HEK293 (cell line): ENCODE measurements around the gene HIPK2.

Experiments used
- CTCF ChIA-PET: fragments of 350-600 bp; formaldehyde crosslinking; extraction: SDS; loops from one replicate; lab custom pipeline; 2021; ENCODE audit warnings: antibody characterized with exemption; lab: Yijun Ruan, JAX
- POLR2A ChIA-PET: fragments of 300-600 bp; formaldehyde crosslinking; extraction: SDS; loops from one replicate; lab custom pipeline; 2020; ENCODE audit warnings: antibody characterized with exemption, inconsistent platforms; lab: Yijun Ruan, JAX
- H3K27ac ChIP-seq: fragments of 200-500 bp; sonication (Bioruptor generic); 2 replicates; pipeline ENCODE4 v1.5.1; 2014; ENCODE audit warnings: low read depth, low read length, control low read depth, inconsistent platforms; ENCODE audit errors: extremely low read depth
- H3K36me3 ChIP-seq, 2 experiments: fragments of 200-500 bp in 1 of 2; sonication (Bioruptor generic) in 1 of 2; 1 replicate in 1 of 2; 2 replicates in 1 of 2; pipeline ENCODE4 v1.5.1; 2014 to 2017; ENCODE audit warnings: inconsistent platforms in 2 of 2, low read length in 2 of 2; ENCODE audit not compliant: control insufficient read depth in 2 of 2, insufficient read depth in 1 of 2
- H3K4me1 ChIP-seq: fragments of 200-500 bp; sonication (Bioruptor generic); 2 replicates; pipeline ENCODE4 v1.5.1; 2014; ENCODE audit warnings: mild to moderate bottlenecking, low read length, inconsistent platforms; ENCODE audit not compliant: control insufficient read depth, insufficient read depth
- H3K4me3 ChIP-seq: 2 replicates; pipeline ENCODE4 v1.5.1; 2011; ENCODE audit warnings: low read depth, mild to moderate bottlenecking, control low read depth, low read length, moderate library complexity
- H3K9me3 ChIP-seq: fragments of 200-500 bp; sonication (Bioruptor generic); 2 replicates; pipeline ENCODE4 v1.5.1; 2014; ENCODE audit warnings: low read depth, low read length, inconsistent platforms; ENCODE audit not compliant: control insufficient read depth, insufficient read depth
- ATF2 ChIP-seq: fragments of 450-650 bp; formaldehyde crosslinking; IDR thresholded peaks from 2 replicates; pipeline ENCODE4 v1.5.1; 2016; ENCODE audit warnings: missing biosample characterization, missing genetic modification characterization, low read depth
- BCL11B ChIP-seq: fragments of 450-650 bp; formaldehyde crosslinking; IDR thresholded peaks from 2 replicates; pipeline ENCODE4 v1.5.1; 2016; ENCODE audit warnings: low read depth, missing biosample characterization, missing genetic modification characterization
- OVOL3 ChIP-seq: fragments of 450-650 bp; formaldehyde crosslinking; IDR thresholded peaks from 2 replicates; pipeline ENCODE4 v1.5.1; 2016; ENCODE audit warnings: missing biosample characterization, missing genetic modification characterization
- REPIN1 ChIP-seq: fragments of 450-650 bp; formaldehyde crosslinking; IDR thresholded peaks from 2 replicates; pipeline ENCODE4 v1.5.1; 2017; ENCODE audit warnings: missing biosample characterization, missing genetic modification characterization, low read depth
- SP3 ChIP-seq: fragments of 450-650 bp; formaldehyde crosslinking; IDR thresholded peaks from 2 replicates; pipeline ENCODE4 v1.5.1; 2016; ENCODE audit warnings: missing biosample characterization, missing genetic modification characterization
- SP7 ChIP-seq: fragments of 450-650 bp; formaldehyde crosslinking; IDR thresholded peaks from 2 replicates; pipeline ENCODE4 v1.5.1; 2016; ENCODE audit warnings: missing biosample characterization, missing genetic modification characterization
- YY1 ChIP-seq: fragments of 450-650 bp; formaldehyde crosslinking; IDR thresholded peaks from 2 replicates; pipeline ENCODE4 v1.5.1; 2018; ENCODE audit warnings: missing biosample characterization, missing genetic modification characterization
- ZBTB1 ChIP-seq: fragments of 450-650 bp; formaldehyde crosslinking; IDR thresholded peaks from 2 replicates; pipeline ENCODE4 v1.5.1; 2016; ENCODE audit warnings: missing biosample characterization, missing genetic modification characterization
- ZBTB17 ChIP-seq: fragments of 450-650 bp; formaldehyde crosslinking; IDR thresholded peaks from 2 replicates; pipeline ENCODE4 v1.5.1; 2016; ENCODE audit warnings: missing biosample characterization, missing genetic modification characterization
- ZBTB21 ChIP-seq: fragments of 450-650 bp; formaldehyde crosslinking; IDR thresholded peaks from 2 replicates; pipeline ENCODE4 v1.5.1; 2017; ENCODE audit warnings: missing biosample characterization, missing genetic modification characterization
- ZNF10 ChIP-seq: fragments of 450-650 bp; formaldehyde crosslinking; IDR thresholded peaks from 2 replicates; pipeline ENCODE4 v1.5.1; 2017; ENCODE audit warnings: missing biosample characterization, missing genetic modification characterization
- ZNF121 ChIP-seq: fragments of 450-650 bp; formaldehyde crosslinking; IDR thresholded peaks from 2 replicates; pipeline ENCODE4 v1.5.1; 2016; ENCODE audit warnings: missing biosample characterization, missing genetic modification characterization
- ZNF157 ChIP-seq: fragments of 450-650 bp; formaldehyde crosslinking; IDR thresholded peaks from 2 replicates; pipeline ENCODE4 v1.5.1; 2016; ENCODE audit warnings: missing biosample characterization, missing genetic modification characterization
- ZNF175 ChIP-seq: fragments of 450-650 bp; formaldehyde crosslinking; IDR thresholded peaks from 2 replicates; pipeline ENCODE4 v1.5.1; 2016; ENCODE audit warnings: missing biosample characterization, missing genetic modification characterization
- ZNF184 ChIP-seq: fragments of 450-650 bp; IDR thresholded peaks from 2 replicates; pipeline ENCODE4 v1.5.1; 2018; ENCODE audit warnings: missing biosample characterization, mild to moderate bottlenecking, missing genetic modification characterization
- ZNF2 ChIP-seq: fragments of 450-650 bp; formaldehyde crosslinking; IDR thresholded peaks from 2 replicates; pipeline ENCODE4 v1.5.1; 2016; ENCODE audit warnings: missing biosample characterization, missing genetic modification characterization
- ZNF214 ChIP-seq: fragments of 450-650 bp; formaldehyde crosslinking; IDR thresholded peaks from 2 replicates; pipeline ENCODE4 v1.5.1; 2017; ENCODE audit warnings: missing biosample characterization, mild to moderate bottlenecking, missing genetic modification characterization, borderline replicate concordance
- ZNF266 ChIP-seq: fragments of 450-650 bp; formaldehyde crosslinking; IDR thresholded peaks from 2 replicates; pipeline ENCODE4 v1.5.1; 2016; ENCODE audit warnings: missing biosample characterization, missing genetic modification characterization, low read depth
- ZNF280C ChIP-seq: fragments of 450-650 bp; formaldehyde crosslinking; IDR thresholded peaks from 2 replicates; pipeline ENCODE4 v1.5.1; 2016; ENCODE audit warnings: missing biosample characterization, missing genetic modification characterization
- ZNF341 ChIP-seq: fragments of 450-650 bp; formaldehyde crosslinking; IDR thresholded peaks from 2 replicates; pipeline ENCODE4; 2016; ENCODE audit warnings: low read depth, missing biosample characterization, missing genetic modification characterization
- ZNF366 ChIP-seq: fragments of 450-650 bp; formaldehyde crosslinking; conservative IDR thresholded peaks from 2 replicates; pipeline ENCODE4 v1.5.1; 2016; ENCODE audit warnings: missing biosample characterization, missing genetic modification characterization
- ZNF426 ChIP-seq: fragments of 450-650 bp; formaldehyde crosslinking; IDR thresholded peaks from 2 replicates; pipeline ENCODE4 v1.5.1; 2017; ENCODE audit warnings: missing biosample characterization, missing genetic modification characterization, mild to moderate bottlenecking, inconsistent platforms, moderate library complexity
- ZNF514 ChIP-seq: fragments of 450-650 bp; formaldehyde crosslinking; IDR thresholded peaks from 2 replicates; pipeline ENCODE4 v1.5.1; 2016; ENCODE audit warnings: missing biosample characterization, missing genetic modification characterization
- ZNF560 ChIP-seq: fragments of 450-650 bp; formaldehyde crosslinking; IDR thresholded peaks from 2 replicates; pipeline ENCODE4 v1.5.1; 2017; ENCODE audit warnings: missing biosample characterization, missing genetic modification characterization, borderline replicate concordance
- ZNF585B ChIP-seq: fragments of 450-650 bp; formaldehyde crosslinking; IDR thresholded peaks from 2 replicates; pipeline ENCODE4 v1.5.1; 2016; ENCODE audit warnings: missing biosample characterization, missing genetic modification characterization
- ZNF600 ChIP-seq: fragments of 450-650 bp; formaldehyde crosslinking; IDR thresholded peaks from 2 replicates; pipeline ENCODE4 v1.5.1; 2016; ENCODE audit warnings: missing biosample characterization, missing genetic modification characterization
- ZNF747 ChIP-seq: fragments of 450-650 bp; formaldehyde crosslinking; IDR thresholded peaks from 2 replicates; pipeline ENCODE4 v1.5.1; 2016; ENCODE audit warnings: missing biosample characterization, missing genetic modification characterization
- ZXDB ChIP-seq: fragments of 450-650 bp; formaldehyde crosslinking; IDR thresholded peaks from 2 replicates; pipeline ENCODE4 v1.5.1; 2016; ENCODE audit warnings: missing biosample characterization, missing genetic modification characterization
- TF ChIP-seq, protein P1 (sequence below): fragments of 450-650 bp; formaldehyde crosslinking; IDR thresholded peaks from 2 replicates; pipeline ENCODE4 v1.5.1; 2016; ENCODE audit warnings: missing biosample characterization, missing genetic modification characterization
- TF ChIP-seq, protein P2 (sequence below): fragments of 450-650 bp; formaldehyde crosslinking; IDR thresholded peaks from 2 replicates; pipeline ENCODE4 v1.5.1; 2017; ENCODE audit warnings: missing biosample characterization, missing genetic modification characterization

HIPK2 gene

DNA sequence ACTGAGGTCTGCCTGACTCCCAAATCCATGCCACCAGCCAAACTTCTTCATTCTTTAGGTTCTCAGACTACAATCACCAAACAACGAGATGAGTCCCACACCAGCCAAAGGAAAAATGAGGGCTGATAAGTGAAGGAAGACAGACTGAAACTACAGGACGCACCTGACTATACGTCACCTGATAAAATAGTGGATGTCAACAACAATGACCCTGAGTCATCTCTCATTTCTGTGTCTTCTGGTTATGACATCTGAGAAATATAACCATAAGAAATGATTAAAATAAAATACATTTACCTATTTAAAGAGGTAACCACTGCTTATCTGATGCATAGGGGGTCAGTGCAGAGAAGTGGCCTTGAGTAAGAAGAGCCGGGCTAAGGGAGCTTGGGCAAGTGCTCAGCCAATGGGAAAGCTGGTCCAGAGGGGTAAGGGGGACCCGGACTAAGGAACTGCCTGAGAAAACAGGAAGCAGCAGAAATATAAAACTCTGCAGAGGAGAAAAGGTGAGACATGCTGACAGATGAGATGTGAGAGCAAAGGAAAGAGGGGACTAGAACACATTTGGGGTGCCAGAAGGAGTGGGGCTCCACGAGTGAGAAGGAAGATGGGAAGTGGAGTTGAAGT, 51.8 kb downstream of the HIPK2 start:
- no peak overlapping the region for H3K27ac ChIP-seq
- TF ChIP-seq ZNF184 (tag by site-specific recombination) (no peak), ZNF10 (tag by site-specific recombination) (0 out of 2 replicates have a peak, but pooled peaks have one; percentile 27)
- no peaks in the 10 kb centered on the region for H3K9me3 ChIP-seq
- CTCF ChIA-PET = no interaction called here
- H3K4me1 ChIP-seq = peaks cover 9% of the 10 kb centered on the region; the same call in 1 of the 2 replicates
- no peaks in the 10 kb centered on the region for H3K36me3 ChIP-seq
- POLR2A ChIA-PET = no interaction called here
- H3K4me3 ChIP-seq = no peak overlapping the region

- Histone ChIP-seq H3K36me3 (no peaks in the 10 kb centered on the region), H3K4me1 (peaks cover 12% of the 10 kb centered on the region), H3K9me3 (no peaks in the 10 kb centered on the region), H3K4me3 (no peak overlapping the region), H3K27ac (no peak overlapping the region)
- ChIA-PET CTCF (interaction anchor here (0.6 kb wide), 1 partner anchor 17 kb away, joined by 3 read pairs; no protein-coding TSS in a partner anchor), POLR2A (no interaction called here)
- no peak for TF ChIP-seq ZXDB (tag by site-specific recombination)
- no peak for TF ChIP-seq ZNF280C
- TF ChIP-seq ZNF560 = no peak
- TF ChIP-seq ZNF157 = no peak
- TF ChIP-seq ZNF600 = peak; percentile 31; the same call in 1 of the 2 replicates
- no peak for TF ChIP-seq ZBTB21 (tag by site-specific recombination)
- TF ChIP-seq, protein P1, sequence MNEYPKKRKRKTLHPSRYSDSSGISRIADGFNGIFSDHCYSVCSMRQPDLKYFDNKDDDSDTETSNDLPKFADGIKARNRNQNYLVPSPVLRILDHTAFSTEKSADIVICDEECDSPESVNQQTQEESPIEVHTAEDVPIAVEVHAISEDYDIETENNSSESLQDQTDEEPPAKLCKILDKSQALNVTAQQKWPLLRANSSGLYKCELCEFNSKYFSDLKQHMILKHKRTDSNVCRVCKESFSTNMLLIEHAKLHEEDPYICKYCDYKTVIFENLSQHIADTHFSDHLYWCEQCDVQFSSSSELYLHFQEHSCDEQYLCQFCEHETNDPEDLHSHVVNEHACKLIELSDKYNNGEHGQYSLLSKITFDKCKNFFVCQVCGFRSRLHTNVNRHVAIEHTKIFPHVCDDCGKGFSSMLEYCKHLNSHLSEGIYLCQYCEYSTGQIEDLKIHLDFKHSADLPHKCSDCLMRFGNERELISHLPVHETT (tag by site-specific recombination) = no peak
- TF ChIP-seq ZNF366 (tag by site-specific recombination) = 0 out of 2 replicates have a peak, but pooled peaks have one; percentile 29
- TF ChIP-seq, protein P2, sequence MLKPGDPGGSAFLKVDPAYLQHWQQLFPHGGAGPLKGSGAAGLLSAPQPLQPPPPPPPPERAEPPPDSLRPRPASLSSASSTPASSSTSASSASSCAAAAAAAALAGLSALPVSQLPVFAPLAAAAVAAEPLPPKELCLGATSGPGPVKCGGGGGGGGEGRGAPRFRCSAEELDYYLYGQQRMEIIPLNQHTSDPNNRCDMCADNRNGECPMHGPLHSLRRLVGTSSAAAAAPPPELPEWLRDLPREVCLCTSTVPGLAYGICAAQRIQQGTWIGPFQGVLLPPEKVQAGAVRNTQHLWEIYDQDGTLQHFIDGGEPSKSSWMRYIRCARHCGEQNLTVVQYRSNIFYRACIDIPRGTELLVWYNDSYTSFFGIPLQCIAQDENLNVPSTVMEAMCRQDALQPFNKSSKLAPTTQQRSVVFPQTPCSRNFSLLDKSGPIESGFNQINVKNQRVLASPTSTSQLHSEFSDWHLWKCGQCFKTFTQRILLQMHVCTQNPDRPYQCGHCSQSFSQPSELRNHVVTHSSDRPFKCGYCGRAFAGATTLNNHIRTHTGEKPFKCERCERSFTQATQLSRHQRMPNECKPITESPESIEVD (tag by site-specific recombination) = no peak
- TF ChIP-seq ZNF214 (tag by site-specific recombination) = no peak
- TF ChIP-seq ZNF266 (tag by site-specific recombination) = no peak
- TF ChIP-seq REPIN1 = no peak
- TF ChIP-seq ZBTB17 (tag by site-specific recombination) = no peak
- no peak for TF ChIP-seq ZNF175 (tag by site-specific recombination)
- TF ChIP-seq ZBTB1 (tag by site-specific recombination) = no peak
- no peak for TF ChIP-seq ZNF585B
- no peak for TF ChIP-seq ATF2 (tag by site-specific recombination)
- no peak for TF ChIP-seq ZNF121 (tag by site-specific recombination)
- TF ChIP-seq ZNF514 (tag by site-specific recombination) = no peak
- TF ChIP-seq YY1 (tag by site-specific recombination) = no peak
- TF ChIP-seq OVOL3 (tag by site-specific recombination) = 0 out of 2 replicates have a peak, but pooled peaks have one; percentile 22
- TF ChIP-seq BCL11B (tag by site-specific recombination) = no peak
- no peak for TF ChIP-seq ZNF341
- no peak for TF ChIP-seq SP3 (tag by site-specific recombination)
- 0 out of 2 replicates have a peak, but pooled peaks have one; percentile 21 for TF ChIP-seq ZNF2 (tag by site-specific recombination)
- peak; percentile 75 for TF ChIP-seq SP7 (tag by site-specific recombination)
- no peak for TF ChIP-seq ZNF426 (tag by site-specific recombination)
- TF ChIP-seq ZNF747 (tag by site-specific recombination) = no peak
Measured at GRCh38 chr7:139725077-139725476, 52.7 kb downstream of the HIPK2 start.
